SK-N-MC (cell line): Measurements from ENCODE around the gene HTR3C.

Experiments
- EZH2 ChIP-seq: fragments of 200-600 bp; sonication (generic); IDR thresholded peaks from one replicate; pipeline ENCODE4 v1.6.1; 2017; ENCODE audit warnings: antibody characterized with exemption
- FOXP2 ChIP-seq: optimal IDR thresholded peaks from 2 replicates; pipeline ENCODE3; 2011; ENCODE audit warnings: mild to moderate bottlenecking, moderate library complexity; ENCODE audit not compliant: insufficient read depth; ENCODE audit errors: extremely low read length, control extremely low read depth
- POLR2AphosphoS5 ChIP-seq: IDR thresholded peaks from 2 replicates; pipeline ENCODE4 v1.6.1; 2012; ENCODE audit warnings: mild to moderate bottlenecking, low read depth, low read length, borderline replicate concordance

DNA sequence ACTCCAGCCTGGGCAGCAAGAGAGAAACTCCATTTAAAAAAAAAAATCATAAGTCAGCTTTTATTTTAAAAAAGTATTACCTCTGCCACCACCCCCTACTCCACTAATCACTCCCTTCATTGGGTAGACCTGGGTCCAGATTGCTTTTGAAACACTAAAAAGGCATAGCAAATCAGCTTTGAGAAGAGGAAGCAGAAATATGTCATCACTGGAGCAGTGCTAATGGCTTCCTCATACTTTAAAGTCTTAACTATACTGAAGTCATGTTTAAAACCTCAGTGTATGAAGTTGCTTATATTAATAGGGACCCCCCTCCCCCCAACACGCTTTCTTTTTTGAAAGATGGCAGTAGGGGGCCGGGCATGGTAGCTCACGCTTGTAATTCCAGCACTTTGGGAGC is 22.3 kb upstream of the HTR3C start:
- no peak for TF ChIP-seq POLR2AphosphoS5
- TF ChIP-seq EZH2, result no peak
- no peak for TF ChIP-seq FOXP2
